ENCODE measurements around the gene EEPD1.

EEPD1 gene

GRCh38 chr7:36223851-36224250 lies 70.8 kb downstream of the EEPD1 start:
- ATAC-seq (ENCODE audit: insufficient read depth, low read depth) (no peak), DNase-seq (no peak)
- Histone ChIP-seq H3K9me3 (ENCODE audit: insufficient read depth, low read length, severe bottlenecking) (no peaks in the 10 kb centered on the region), H3K4me2 (ENCODE audit: insufficient read depth, low read length) (no peak overlapping the region), H3K36me3 (ENCODE audit: insufficient read depth, low read length) (no peaks in the 10 kb centered on the region), H3K4me1 (ENCODE audit: insufficient read depth, low read length) (no peaks in the 10 kb centered on the region), H4K20me1 (ENCODE audit: insufficient read depth, low read length) (no peaks in the 10 kb centered on the region), H3K4me3 (ENCODE audit: low read depth in 1 of 2, low read length in 2 of 2) (no peak overlapping the region), H3K27me3 (ENCODE audit: insufficient read depth, low read length, poor library complexity) (no peaks in the 10 kb centered on the region), H3K27ac (ENCODE audit: low read length) (no peak overlapping the region), H3K9ac (ENCODE audit: low read depth, low read length) (no peak overlapping the region), H3K79me2 (ENCODE audit: insufficient read depth, low read length) (no peaks in the 10 kb centered on the region), H2AFZ (ENCODE audit: low read depth, low read length) (no peak overlapping the region)
- TF ChIP-seq EZH2 (IDR thresholded peaks at IDR 0.05; ENCODE audit: borderline replicate concordance, low read depth, low read length, severe bottlenecking) (no peak), CTCF (IDR thresholded peaks at IDR 0.05; ENCODE audit: borderline replicate concordance, extremely low read depth, low read length, poor library complexity, severe bottlenecking) (no peak)

GRCh38 chr7:36224934-36225858 lies 72.1 kb downstream of the EEPD1 start:
- no peak overlapping the region for H3K4me3 ChIP-seq (ENCODE audit: low read depth in 1 of 2, low read length in 2 of 2)
- no peak for TF ChIP-seq CTCF (IDR thresholded peaks at IDR 0.05; ENCODE audit: borderline replicate concordance, extremely low read depth, low read length, poor library complexity, severe bottlenecking)
- TF ChIP-seq EZH2 (IDR thresholded peaks at IDR 0.05; ENCODE audit: borderline replicate concordance, low read depth, low read length, severe bottlenecking) = no peak
- H4K20me1 ChIP-seq (ENCODE audit: insufficient read depth, low read length) = no peaks in the 10 kb centered on the region
- H3K4me2 ChIP-seq (ENCODE audit: insufficient read depth, low read length) = no peak overlapping the region
- ATAC-seq (ENCODE audit: insufficient read depth, low read depth) (no peak), DNase-seq (no peak)
- no peaks in the 10 kb centered on the region for H3K9me3 ChIP-seq (ENCODE audit: insufficient read depth, low read length, severe bottlenecking)
- H3K79me2 ChIP-seq (ENCODE audit: insufficient read depth, low read length) = no peaks in the 10 kb centered on the region
- H3K9ac ChIP-seq (ENCODE audit: low read depth, low read length) = no peak overlapping the region
- no peak overlapping the region for H3K27ac ChIP-seq (ENCODE audit: low read length)
- no peaks in the 10 kb centered on the region for H3K4me1 ChIP-seq (ENCODE audit: insufficient read depth, low read length)
- no peak overlapping the region for H2AFZ ChIP-seq (ENCODE audit: low read depth, low read length)
- H3K36me3 ChIP-seq (ENCODE audit: insufficient read depth, low read length) = no peaks in the 10 kb centered on the region
- no peaks in the 10 kb centered on the region for H3K27me3 ChIP-seq (ENCODE audit: insufficient read depth, low read length, poor library complexity)

DNA sequence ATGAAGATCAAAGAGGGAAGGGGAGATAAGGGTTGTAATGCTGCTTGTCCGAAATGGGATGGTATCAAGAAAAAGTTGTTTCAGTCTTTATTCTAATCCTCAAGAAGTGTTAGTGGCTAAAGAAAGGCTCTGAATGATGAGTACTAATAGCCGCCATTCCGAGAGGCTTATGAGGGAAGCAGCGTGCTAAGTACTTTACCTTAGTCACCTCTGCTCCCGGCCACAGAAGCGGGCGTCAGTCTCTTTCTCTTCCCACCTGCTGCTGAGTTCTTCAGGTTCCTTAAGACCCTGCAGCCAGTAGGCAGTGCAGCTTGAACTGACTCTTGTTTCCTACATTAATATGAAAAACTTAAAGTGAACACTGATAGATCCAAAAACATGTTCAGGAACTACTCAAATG lies 73.1 kb downstream of the EEPD1 start:
- TF ChIP-seq CTCF (IDR thresholded peaks at IDR 0.05; ENCODE audit: borderline replicate concordance, extremely low read depth, low read length, poor library complexity, severe bottlenecking) (no peak), EZH2 (IDR thresholded peaks at IDR 0.05; ENCODE audit: borderline replicate concordance, low read depth, low read length, severe bottlenecking) (no peak)
- no peak for ATAC-seq (ENCODE audit: insufficient read depth, low read depth)
- no peaks in the 10 kb centered on the region for H3K9me3 ChIP-seq (ENCODE audit: insufficient read depth, low read length, severe bottlenecking)
- no peak overlapping the region for H3K4me3 ChIP-seq (ENCODE audit: low read depth in 1 of 2, low read length in 2 of 2)
- H3K27ac ChIP-seq (ENCODE audit: low read length) = no peak overlapping the region
- H3K9ac ChIP-seq (ENCODE audit: low read depth, low read length) = no peak overlapping the region
- no peaks in the 10 kb centered on the region for H4K20me1 ChIP-seq (ENCODE audit: insufficient read depth, low read length)
- H3K4me1 ChIP-seq (ENCODE audit: insufficient read depth, low read length) = no peaks in the 10 kb centered on the region
- no peaks in the 10 kb centered on the region for H3K27me3 ChIP-seq (ENCODE audit: insufficient read depth, low read length, poor library complexity)
- H3K4me2 ChIP-seq (ENCODE audit: insufficient read depth, low read length) = no peak overlapping the region
- no peak for DNase-seq
- no peaks in the 10 kb centered on the region for H3K36me3 ChIP-seq (ENCODE audit: insufficient read depth, low read length)
- H3K79me2 ChIP-seq (ENCODE audit: insufficient read depth, low read length) = no peaks in the 10 kb centered on the region
- H2AFZ ChIP-seq (ENCODE audit: low read depth, low read length) = no peak overlapping the region

Measured in DND-41 (cell line).